Thyroid gland (tissue), 4 donors: Measurements from ENCODE around the gene ZBED4.

Experiments used
- POLR2A ChIP-seq, 2 donors: fragments of 450-650 bp; IDR thresholded peaks; one replicate each; pipeline ENCODE4 v1.6.1; 2017; ENCODE audit warnings: antibody characterized with exemption in 2 of 2, mild to moderate bottlenecking in 2 of 2, moderate library complexity in 1 of 2
- TF ChIP-seq, protein P1 (sequence below), 6 experiments: fragments of 200-600 bp in 3 of 6; fragments of 450-650 bp in 3 of 6; sonication (generic) in 3 of 6; IDR thresholded peaks; one replicate each; pipeline ENCODE4 v1.5.1; 2016 to 2019; ENCODE audit warnings: antibody characterized with exemption in 6 of 6, mild to moderate bottlenecking in 2 of 6, inconsistent platforms in 1 of 6, moderate library complexity in 1 of 6

DNA sequence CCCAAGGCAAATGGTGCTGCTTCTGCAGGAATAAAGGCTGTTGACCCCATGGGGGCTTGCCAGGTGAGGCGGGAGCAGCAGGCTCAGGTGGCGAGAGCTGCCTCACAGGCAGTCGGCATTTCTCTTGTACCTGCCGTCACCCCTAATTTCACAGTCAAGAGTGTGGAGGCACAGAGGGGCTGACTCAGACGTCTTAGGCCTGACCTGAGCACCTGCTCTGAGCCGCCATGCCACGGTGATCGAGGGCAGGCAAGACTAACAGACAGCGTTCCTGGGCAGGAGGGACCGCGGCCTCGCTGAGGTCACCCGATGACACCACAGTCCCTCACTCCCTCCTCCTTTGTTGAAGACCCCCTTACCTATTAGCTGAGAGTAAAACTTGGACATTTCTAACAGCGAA, 59.4 kb downstream of the ZBED4 start:
- TF ChIP-seq, protein P1, sequence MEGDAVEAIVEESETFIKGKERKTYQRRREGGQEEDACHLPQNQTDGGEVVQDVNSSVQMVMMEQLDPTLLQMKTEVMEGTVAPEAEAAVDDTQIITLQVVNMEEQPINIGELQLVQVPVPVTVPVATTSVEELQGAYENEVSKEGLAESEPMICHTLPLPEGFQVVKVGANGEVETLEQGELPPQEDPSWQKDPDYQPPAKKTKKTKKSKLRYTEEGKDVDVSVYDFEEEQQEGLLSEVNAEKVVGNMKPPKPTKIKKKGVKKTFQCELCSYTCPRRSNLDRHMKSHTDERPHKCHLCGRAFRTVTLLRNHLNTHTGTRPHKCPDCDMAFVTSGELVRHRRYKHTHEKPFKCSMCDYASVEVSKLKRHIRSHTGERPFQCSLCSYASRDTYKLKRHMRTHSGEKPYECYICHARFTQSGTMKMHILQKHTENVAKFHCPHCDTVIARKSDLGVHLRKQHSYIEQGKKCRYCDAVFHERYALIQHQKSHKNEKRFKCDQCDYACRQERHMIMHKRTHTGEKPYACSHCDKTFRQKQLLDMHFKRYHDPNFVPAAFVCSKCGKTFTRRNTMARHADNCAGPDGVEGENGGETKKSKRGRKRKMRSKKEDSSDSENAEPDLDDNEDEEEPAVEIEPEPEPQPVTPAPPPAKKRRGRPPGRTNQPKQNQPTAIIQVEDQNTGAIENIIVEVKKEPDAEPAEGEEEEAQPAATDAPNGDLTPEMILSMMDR (IDR thresholded peaks at IDR 0.05), result no peak
- TF ChIP-seq POLR2A (IDR thresholded peaks at IDR 0.05), result no peak
